ENCODE measurements around the gene METTL26. TPM values are rescaled to one million over a fixed set of nuclear protein-coding genes. Genes with fewer than 3 reads are reported as not detected.

The METTL26 gene
- total and polyA plus RNA-seq, 2 of the 8 experiments (the other 6 are each of a cell fraction or from before 2014, with no cell fraction given) = 100 to 186 TPM

GRCh38 chr16:638836-639235 is 2.7 kb upstream of the METTL26 start:
- no peak for TF ChIP-seq CBX5 (IDR thresholded peaks at IDR 0.05; ENCODE audit: low read depth, low read length)
- no peak for TF ChIP-seq RNF2 (IDR thresholded peaks at IDR 0.05; ENCODE audit: borderline replicate concordance, low read depth, low read length, missing control alignments, poor library complexity, severe bottlenecking)
- no peak for TF ChIP-seq SIX5 (IDR thresholded peaks at IDR 0.05; ENCODE audit: low read depth, low read length)
- TF ChIP-seq EGR1 (IDR thresholded peaks at IDR 0.05; ENCODE audit: borderline replicate concordance, low read depth, low read length) = no peak
- no peak for TF ChIP-seq BCL11A (IDR thresholded peaks at IDR 0.05; ENCODE audit: low read depth in 2 of 2, low read length in 2 of 2)
- no peak for TF ChIP-seq SIRT6 (IDR thresholded peaks at IDR 0.05; ENCODE audit: low read length)
- TF ChIP-seq TBP (IDR thresholded peaks at IDR 0.05; ENCODE audit: low read depth, low read length) = no peak

More at GRCh38 chr16:638836-639235, 2.7 kb upstream of the METTL26 start:
- Histone ChIP-seq H2AK5ac (ENCODE audit: low read depth, low read length) (no peak overlapping the region), H3K9ac (replicated peaks in 1 of 4; ENCODE audit: extremely low read depth in 1 of 4, low read depth in 3 of 4, low read length in 3 of 4) (no peak overlapping the region), H3K23ac (ENCODE audit: insufficient read length) (no peak overlapping the region), H3K27ac (ENCODE audit: low read depth, low read length) (no peak overlapping the region), H3K4me1 (replicated peaks in 1 of 4; ENCODE audit: control insufficient read depth in 3 of 4, insufficient read depth in 4 of 4, low read length in 3 of 4) (peaks cover 0 to 36% (median 24%) of the 10 kb centered on the region in 4 experiments; a peak in 6 of 7 replicates), H4K5ac (ENCODE audit: insufficient read length, low read depth, low read length) (peak overlapping the region; percentile 29), H3K23me2 (ENCODE audit: low read depth, low read length) (peaks cover 13% of the 10 kb centered on the region; the same call in 1 of the 2 replicates), H2BK15ac (ENCODE audit: low read length) (0 out of 2 replicates have a peak overlapping the region, but pooled peaks have one; percentile 46), H3K27me3 (replicated peaks in 1 of 4; ENCODE audit: control insufficient read depth in 3 of 4, extremely low read depth in 1 of 4, insufficient read depth in 3 of 4, low read length in 3 of 4) (peaks cover 0 to 5% (median 1%) of the 10 kb centered on the region in 4 experiments; a peak in 2 of 7 replicates), H2BK20ac (ENCODE audit: low read length) (no peak overlapping the region), H3K18ac (ENCODE audit: extremely low read depth, low read length) (peak overlapping the region; percentile 78), H2BK12ac (ENCODE audit: low read depth, low read length) (no peak overlapping the region; the same call in 1 of the 2 replicates), H2AFZ (ENCODE audit: low read length) (no peak overlapping the region), H3K79me2 (ENCODE audit: control insufficient read depth in 1 of 2, insufficient read depth in 2 of 2, low read length in 2 of 2) (peaks cover 0 to 8% of the 10 kb centered on the region in 2 experiments; a peak in 1 of 4 replicates), H4K8ac (ENCODE audit: extremely low read depth, insufficient read depth, low read length) (no peak overlapping the region; the same call in 1 of the 2 replicates), H3K4me2 (ENCODE audit: insufficient read depth in 1 of 2, low read depth in 2 of 2, low read length in 2 of 2) (peak overlapping the region in 1 of 2 experiments; percentile 62; a peak in 1 of 4 replicates), H3K36me3 (ENCODE audit: control insufficient read depth in 2 of 4, insufficient read depth in 4 of 4, low read length in 3 of 4) (peaks cover 0 to 6% (median 2%) of the 10 kb centered on the region in 4 experiments; a peak in 2 of 8 replicates), H4K20me1 (replicated peaks in 1 of 2; ENCODE audit: control insufficient read depth in 1 of 2, insufficient read depth in 2 of 2, low read length in 2 of 2) (peaks cover 3 to 5% of the 10 kb centered on the region in 2 experiments), H3K4me3 (ENCODE audit: extremely low read depth in 1 of 4, insufficient read depth in 2 of 4, low read depth in 3 of 4, low read length in 4 of 4) (no peak overlapping the region), H2BK5ac (ENCODE audit: low read depth, low read length) (peak overlapping the region; percentile 30; the same call in 1 of the 2 replicates), H2BK120ac (replicated peaks; ENCODE audit: low read depth, low read length) (no peak overlapping the region), H3K56ac (replicated peaks; ENCODE audit: insufficient read length, low read depth, low read length) (no peak overlapping the region), H4K91ac (replicated peaks; ENCODE audit: insufficient read length, low read length) (peak overlapping the region; percentile 22), H3K79me1 (ENCODE audit: low read depth, low read length) (no peaks in the 10 kb centered on the region; the same call in 1 of the 2 replicates), H3K14ac (ENCODE audit: insufficient read length) (no peak overlapping the region), H3K4ac (replicated peaks; ENCODE audit: insufficient read length, low read depth, low read length) (no peak overlapping the region), H3K9me3 (ENCODE audit: insufficient read depth in 2 of 2, low read depth in 1 of 2, low read length in 1 of 2) (no peaks in the 10 kb centered on the region)
- WGBS, 2 experiments (ENCODE audit: extremely low coverage in 1 of 2, insufficient coverage in 1 of 2, insufficient read length in 1 of 2, insufficient replicate concordance in 2 of 2, low coverage in 1 of 2, low lambda C conversion rate in 2 of 2, missing lambda C conversion rate in 1 of 2) = 93% methylated on average over 9 of the region's 9 CpGs; no CpG with 5 or more reads in 1 of the 2 experiments
- FAIRE-seq = no peak
- POLR2A ChIA-PET (ENCODE audit: partially characterized antibody) = interaction anchor here (0.7 to 2.6 kb wide), 9 partner anchors 8 to 239 kb away, joined by 3 to 10 read pairs (median 4); partner anchors contain the start of genes RHBDL1, WDR90 and WFIKKN1
- CTCF ChIA-PET (ENCODE audit: partially characterized antibody) = interaction anchor here (0.7 to 1.8 kb wide), 5 partner anchors 9 to 118 kb away, joined by 3 to 24 read pairs (median 4); partner anchors contain the start of gene WDR90
- DNase-seq (ENCODE audit: low read depth in 1 of 2, low spot score in 2 of 2) = no peak

Measured in H1 (cell line).